GM21576 (cell line): ENCODE results near the gene AKR1C1.
"Not testable (repeated sequence)": the region's sequence is repeated elsewhere in the genome, so short reads cannot be mapped to it uniquely, and the experiment has no call there.

ENCODE experiments used
- ATAC-seq: cut with Tn5 transposase; IDR thresholded peaks from one replicate; pipeline ENCODE4 v1.9.1; 2021; ENCODE audit warnings: mild to moderate bottlenecking, moderate library complexity; ENCODE audit not compliant: unreplicated experiment

The AKR1C1 gene

DNA sequence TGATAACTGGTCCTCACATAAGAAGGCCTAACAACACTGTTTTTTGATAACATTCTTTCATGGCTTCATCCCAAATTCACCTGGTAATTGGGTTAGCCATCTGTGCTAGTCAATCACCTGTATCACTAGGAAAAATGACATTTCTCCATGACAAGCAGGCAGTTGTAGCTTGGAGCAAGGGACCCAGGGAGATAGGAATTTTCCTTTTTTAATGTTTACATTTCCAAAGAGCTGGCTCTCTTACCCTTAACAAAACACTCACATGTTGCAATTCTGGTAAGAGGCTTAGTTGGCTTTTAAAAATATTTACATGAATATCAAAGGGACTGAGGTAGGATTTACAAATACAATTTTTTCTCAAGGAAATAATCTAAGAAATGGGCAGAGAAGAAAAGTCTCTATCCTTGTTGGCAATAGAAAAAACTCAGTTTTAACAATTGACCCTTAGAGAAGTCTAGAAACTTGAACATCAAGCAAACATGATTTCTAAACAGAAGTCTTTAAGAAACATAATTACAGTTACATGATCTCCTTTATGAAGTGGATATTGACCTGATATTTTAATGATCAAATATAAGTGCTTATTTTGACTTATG, 16.1 kb upstream of the AKR1C1 start:
- no peak for ATAC-seq

DNA sequence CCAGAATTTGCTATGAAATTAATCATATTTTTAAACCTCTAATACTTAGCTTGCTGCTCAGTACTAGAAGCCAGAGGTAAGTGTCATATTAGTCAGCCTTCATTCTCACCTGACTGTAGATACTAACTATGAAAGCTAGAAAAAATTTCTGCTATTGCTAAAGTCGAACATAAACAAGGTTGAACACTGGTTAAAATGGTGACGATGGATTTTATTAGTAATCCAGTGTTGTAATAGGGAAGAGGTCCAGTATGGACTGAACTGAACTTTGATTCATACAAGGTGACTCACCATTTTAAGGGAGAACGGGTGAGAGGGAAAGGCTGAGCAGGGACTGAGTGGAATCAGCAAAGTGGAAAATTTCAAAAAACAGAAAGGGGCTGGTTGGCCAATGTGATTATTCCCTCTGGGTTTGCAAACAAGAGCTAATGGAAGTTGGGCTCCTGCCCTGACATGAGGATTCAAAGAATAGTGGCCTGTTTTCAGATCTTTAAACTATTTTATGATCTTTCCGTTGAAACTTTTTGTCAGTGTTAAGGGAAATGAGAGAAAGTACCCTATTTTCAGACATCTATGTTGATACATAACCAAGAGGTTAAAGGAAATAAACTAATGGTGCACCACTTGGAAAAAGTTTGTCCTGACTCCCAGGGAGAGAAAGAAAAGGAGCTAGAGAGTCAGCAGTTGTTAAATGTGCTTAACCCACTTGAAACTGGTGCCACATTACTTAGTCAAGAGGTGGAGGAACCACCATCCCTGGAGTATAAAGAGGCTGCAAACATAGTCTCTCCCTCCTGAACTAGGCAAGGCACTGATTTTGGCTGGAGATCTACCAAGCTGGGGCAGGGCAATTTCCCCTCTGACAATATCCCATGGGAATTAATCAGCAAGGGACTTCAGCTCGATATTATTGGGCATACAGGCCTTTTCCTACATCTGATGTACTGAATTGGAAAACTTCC, 15.3 kb upstream of the AKR1C1 start:
- ATAC-seq = no peak

DNA sequence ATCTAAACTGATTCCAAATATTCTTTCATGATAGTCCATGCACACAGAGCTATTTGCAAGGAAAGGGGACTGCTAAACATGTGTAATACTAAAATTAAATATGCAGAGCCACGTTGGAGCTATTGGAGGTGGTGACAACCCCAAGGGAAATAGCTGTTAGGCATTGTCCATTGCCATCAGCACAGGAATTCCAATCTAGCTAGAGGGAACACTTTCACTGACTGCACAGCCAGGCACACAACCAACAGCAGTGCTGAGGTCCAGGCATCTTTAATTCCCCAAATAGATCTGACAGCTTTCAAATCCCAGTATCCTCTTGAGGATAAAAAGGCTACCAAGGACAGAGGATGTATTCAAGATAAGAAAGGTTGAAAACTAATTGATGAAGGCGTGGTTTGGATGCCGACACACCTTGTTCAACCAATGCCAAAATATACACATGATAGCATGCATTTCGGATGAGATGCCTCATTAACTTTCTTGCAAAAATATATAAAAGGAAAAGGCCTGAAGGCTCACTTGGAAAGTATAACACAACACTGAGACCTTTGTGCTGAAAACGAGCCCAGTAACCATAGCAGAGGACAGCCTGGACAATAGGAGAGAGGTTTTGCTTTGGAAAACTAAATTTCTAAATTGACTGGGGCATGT, 11.6 kb upstream of the AKR1C1 start:
- not testable (repeated sequence) for ATAC-seq

DNA sequence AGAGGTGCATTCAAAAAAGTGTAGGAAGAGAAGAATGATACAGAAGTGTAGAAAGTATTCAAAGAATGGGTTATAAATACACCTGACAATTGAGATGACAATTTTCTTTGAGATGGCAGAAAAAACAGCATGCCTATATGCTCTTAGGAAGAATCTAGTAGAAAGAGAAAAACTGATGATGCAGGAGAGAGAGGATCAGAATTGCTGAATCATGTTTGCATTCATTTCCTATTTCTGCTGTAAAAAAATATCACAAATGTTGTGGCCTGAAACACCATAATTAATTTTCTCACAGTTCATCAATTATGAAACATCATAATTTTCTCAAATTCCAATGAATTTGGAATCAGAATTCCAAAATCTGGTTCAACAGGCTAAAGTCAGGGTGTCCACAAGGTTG, 9.8 kb upstream of the AKR1C1 start:
- no peak for ATAC-seq

DNA sequence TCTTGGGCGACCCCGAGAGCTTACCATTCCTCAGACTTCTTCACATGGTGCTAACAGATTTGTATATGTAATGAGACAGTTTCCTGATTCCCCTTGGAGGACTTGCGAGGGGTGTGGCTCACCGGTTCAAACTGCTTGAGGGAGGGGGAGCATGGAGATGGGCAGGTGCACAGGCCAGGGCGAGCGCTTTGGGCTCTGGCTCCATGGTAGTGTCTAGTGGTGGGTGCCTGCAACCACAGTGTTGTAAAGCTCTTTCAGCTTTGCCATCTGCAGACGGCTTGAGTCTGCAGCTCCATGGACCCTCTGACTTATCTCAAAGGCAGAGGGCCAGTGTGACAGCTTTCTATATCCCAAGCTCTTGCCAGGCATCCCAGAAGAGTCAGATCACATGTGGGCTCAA, 7.1 kb upstream of the AKR1C1 start:
- not testable (repeated sequence) for ATAC-seq

DNA sequence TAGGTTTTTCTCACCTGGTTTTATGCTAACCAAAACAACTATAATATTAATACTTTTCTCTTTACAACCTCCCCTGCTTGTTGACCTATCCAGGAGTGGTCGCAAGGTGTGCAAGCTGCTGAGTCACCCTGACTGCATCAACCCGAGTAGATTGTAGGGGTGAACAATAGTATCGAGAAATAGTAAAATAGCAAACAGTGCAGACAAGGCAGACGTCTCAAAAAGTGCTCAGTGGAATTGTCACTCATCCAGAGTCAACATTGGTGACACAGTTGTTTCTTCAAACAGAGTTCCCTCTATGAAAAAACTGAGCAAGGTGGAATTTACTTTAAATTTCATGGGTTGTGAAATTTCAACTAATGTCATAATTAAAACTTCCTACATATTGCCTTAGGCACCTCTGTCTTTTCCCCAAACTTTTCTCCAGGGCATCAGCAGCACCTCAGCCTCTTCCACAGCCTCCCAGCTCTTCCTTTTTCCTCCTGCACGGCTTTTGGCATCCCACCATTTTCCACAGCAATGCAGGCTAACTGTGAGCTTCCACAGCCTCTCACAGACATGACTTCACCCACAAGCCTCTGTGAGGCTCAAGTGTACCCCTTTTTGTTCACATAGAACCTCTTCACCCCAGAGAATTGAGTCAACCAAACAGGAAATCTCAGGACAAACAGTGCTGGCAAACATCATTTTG, 6.1 kb upstream of the AKR1C1 start:
- ATAC-seq = not testable (repeated sequence)

DNA sequence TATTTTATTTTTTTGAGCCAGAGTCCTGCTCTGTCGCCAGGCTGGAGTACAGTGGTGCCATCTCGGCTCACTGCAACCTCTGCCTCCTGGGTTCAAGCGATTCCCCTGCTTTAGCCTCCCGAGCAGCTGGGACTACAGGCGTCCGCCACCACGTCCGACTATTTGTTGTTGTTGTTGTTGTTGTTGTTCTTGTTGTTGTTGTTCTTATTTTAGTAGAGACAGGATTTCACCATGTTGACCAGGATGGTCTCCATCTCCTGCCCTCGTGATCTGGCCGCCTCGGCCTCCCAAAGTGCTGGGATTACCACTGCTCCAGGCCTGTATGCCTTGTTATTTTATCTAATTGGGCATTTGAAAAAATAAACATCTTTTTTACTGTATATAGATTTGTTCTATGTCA, 1.7 kb upstream of the AKR1C1 start:
- ATAC-seq = not testable (repeated sequence)

DNA sequence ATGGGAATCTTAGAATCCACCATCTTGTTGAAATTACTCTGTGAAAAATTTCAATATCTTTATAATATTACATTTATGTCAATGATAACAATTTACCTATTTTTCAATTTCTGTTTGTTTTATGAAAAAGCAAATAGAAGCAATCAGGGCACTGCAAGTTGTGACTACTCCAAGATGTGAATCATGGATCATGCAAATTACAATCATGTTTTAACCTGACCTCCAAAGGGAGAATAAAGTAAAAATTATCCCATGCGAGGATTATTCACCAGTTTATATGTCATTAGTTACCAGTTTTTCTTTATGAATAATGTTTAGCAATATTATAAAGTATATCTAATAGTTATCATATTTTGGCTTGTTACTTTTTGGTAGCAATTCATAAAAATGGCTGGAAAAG, 907 bp upstream of the AKR1C1 start:
- ATAC-seq = not testable (repeated sequence)

DNA sequence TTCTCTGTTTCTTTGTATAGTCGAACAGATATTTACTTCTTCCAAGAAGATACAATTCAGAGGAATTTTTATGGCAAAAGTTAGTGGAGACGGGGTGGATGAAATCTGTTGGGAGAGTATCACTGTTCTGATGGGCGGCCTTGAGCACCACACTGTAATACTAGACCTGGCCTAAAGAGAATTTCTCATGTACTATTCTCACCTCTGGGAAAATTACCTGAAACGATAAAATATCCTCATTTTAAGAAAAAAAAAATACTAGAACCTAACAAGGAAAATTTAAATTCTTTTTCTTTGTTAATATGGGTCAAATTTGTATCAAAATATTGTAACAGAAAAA, 570 bp downstream of the AKR1C1 start:
- ATAC-seq = not testable (repeated sequence)

DNA sequence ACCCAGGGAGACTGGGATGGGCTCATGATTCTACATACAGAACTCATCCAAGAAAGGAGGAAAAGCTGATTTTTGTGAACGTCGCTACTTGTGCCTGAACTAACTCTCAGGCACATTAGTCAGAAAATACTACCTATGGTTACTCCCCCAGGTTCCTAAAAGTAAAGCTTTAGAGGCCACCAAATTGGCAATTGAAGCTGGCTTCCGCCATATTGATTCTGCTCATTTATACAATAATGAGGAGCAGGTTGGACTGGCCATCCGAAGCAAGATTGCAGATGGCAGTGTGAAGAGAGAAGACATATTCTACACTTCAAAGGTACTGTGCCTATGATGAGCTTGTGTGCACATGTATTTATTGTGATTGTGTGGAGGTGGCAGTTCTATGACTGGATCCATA, 2.5 kb downstream of the AKR1C1 start:
- ATAC-seq = not testable (repeated sequence)

DNA sequence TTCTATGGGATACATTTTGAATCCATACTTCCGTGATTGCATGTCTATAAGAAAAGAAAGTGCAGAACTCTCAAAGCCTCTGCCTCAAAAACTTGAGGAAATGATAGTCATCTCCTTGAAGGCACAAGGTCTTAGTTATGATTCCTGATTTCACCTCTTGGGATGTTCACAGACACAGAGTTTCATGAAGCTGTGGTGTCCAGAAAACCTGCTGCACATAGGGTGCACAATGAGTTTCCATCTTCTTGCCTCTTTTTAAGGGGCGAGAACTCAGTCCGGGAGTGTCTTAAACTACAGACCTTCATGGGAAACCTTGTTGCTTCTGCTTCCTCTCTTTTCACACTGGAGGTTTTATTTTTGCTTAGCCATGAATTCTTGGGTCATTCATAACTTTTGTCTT, 4.0 kb downstream of the AKR1C1 start:
- not testable (repeated sequence) for ATAC-seq

DNA sequence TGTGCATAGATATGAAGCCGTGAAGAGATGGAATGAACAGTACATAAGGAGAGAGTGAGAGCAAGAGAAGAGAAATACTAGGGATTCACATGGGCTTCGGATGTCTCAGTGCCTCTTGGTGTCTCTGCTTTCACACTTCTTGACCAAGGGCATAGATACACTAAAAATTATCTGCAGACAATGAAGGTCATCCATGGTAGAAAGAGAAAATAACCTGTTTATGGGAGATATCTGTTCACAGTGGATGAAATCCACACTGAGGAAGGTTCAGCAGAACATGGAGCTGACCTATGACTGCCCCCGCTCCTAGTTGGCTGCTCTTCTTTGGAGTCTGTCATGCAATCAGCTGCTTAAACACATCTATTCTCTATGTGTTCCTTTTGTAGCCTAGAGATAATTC, 6.1 kb downstream of the AKR1C1 start:
- ATAC-seq = not testable (repeated sequence)

DNA sequence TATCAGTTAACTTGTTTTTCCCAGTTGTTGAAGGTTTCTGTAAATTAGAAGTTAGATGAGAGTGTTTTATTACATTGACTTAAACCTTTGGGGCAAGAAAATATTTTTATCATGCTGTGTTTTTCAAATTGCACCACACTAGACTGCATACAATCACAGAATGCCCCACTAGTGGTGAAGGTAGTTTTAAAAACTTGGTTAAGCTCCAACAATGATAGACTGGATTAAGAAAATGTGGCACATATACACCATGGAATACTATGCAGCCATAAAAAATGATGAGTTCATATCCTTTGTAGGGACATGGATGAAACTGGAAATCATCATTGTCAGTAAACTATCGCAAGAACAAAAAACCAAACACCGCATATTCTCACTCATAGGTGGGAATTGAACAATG, 7.1 kb downstream of the AKR1C1 start:
- not testable (repeated sequence) for ATAC-seq

DNA sequence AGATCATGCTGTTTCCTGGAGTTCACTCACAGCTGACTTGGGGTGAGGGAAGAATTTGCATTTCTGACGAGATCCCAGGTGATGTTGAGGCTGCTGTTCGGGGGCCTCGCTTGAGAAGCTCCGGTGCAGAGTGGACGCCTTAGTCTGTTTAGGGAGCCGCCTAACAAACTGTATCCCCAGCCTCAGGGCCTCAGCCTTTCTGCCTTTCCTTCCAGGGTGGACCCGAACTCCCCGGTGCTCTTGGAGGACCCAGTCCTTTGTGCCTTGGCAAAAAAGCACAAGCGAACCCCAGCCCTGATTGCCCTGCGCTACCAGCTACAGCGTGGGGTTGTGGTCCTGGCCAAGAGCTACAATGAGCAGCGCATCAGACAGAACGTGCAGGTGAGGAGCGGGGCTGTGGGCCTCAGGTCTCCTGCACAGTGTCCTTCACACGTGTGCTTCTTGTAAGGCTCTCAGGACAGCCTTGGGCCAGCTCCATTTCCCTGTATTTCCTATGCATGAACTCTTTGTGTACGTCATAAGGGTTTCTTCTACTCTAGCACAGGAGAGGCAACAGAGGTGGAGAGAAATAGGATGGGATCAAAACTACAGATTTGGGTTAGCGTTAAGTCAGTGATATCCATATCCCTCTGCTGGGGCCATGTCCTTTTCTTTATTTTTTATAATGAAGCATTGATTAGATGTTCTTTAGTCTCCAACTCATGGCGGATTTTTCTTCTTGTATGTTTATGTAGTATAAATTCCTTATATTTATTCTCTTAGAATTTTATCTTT, 9.3 kb downstream of the AKR1C1 start:
- not testable (repeated sequence) for ATAC-seq

DNA sequence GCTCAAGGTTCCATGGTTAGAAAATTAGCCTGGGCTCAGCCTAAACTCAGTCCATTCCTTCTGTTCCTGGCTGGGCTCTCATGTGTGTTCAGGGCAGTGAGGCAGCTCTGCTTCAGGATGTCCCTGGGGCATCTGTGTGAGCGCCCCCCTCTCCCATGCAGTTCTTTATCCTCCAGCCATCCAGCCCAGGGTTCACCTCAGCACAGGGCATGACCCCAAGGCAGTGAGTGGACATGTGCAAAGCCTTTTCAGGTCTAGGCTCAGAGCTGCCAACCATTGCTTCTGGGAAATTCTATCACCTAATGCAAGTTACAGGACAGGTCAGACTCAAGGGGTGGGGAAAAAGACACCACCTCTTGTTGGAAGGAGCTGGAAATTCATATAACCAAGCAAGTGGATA, 10.1 kb downstream of the AKR1C1 start:
- not testable (repeated sequence) for ATAC-seq

DNA sequence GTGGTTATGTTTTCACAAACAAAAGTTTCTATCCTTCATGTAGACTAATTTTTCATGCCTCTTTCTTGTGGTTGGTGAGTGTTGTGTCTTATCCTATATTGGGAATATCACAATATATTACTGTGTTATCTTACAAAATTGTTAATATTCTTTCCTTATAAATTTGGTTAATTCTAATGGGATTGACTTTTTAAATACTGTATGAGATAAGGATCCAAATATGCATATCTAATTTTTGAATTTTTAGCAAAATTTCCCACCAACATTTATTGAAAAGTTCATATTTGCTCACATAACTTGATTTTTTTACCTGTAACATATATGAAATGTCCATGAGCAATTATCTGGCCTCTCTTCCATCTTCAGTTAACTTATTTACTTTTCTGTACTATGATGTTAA, 11.2 kb downstream of the AKR1C1 start:
- ATAC-seq = not testable (repeated sequence)

DNA sequence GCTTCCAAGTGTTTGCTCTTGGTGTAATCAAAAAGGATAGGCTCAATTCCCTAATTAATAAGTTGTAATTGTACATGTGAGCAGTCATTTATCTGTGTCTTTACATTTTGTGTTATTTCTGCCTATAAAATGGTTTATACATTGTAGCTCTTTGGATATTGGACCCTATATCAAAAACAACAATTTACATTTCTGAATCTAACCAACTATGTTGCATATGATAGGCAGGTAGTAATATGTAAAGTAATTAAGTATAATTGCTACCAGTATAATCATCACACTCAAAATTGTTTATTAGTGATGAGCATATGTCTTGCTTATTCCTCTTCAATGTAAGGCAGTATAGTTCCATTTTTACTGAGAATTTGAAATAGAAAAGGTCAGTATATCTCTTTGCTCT, 13.8 kb downstream of the AKR1C1 start:
- no peak for ATAC-seq

DNA sequence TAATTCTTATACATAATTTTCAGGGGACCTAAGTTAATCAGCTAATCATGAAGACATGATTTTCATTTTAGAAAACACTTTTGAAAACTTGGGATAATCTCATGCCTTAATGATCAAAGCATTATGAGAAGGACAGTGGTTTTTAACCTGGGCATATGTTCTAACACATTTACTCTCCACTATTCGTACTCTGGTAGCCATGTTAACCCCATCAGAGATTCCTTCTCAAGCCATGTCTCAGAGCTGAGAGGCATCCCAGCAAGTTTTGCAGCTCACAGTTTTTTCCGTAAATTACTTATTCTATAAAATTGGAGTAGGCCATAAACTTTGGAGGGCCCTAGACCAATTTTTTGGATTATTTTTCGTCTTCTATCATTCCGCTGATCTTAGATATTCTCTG, 15.7 kb downstream of the AKR1C1 start:
- ATAC-seq = no peak

DNA sequence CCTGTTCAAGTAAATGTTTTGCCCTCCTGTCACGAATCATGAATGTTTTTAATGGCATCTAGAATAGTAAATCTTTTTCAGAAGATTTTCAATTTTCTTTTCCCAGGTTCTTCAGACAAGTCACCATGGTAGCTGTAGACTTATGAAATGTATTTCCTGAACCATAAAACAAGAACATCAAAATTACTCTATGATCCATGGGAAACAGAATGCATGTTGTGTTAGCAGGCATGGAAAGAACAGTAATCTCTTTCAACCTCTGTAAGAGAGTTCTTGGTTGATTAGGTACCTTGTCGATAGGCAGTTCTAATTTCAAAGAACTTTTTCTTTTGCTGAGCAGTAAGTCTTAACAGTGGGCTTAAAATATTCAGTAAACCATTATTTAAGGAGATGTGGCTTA, 17.6 kb downstream of the AKR1C1 start:
- no peak for ATAC-seq

DNA sequence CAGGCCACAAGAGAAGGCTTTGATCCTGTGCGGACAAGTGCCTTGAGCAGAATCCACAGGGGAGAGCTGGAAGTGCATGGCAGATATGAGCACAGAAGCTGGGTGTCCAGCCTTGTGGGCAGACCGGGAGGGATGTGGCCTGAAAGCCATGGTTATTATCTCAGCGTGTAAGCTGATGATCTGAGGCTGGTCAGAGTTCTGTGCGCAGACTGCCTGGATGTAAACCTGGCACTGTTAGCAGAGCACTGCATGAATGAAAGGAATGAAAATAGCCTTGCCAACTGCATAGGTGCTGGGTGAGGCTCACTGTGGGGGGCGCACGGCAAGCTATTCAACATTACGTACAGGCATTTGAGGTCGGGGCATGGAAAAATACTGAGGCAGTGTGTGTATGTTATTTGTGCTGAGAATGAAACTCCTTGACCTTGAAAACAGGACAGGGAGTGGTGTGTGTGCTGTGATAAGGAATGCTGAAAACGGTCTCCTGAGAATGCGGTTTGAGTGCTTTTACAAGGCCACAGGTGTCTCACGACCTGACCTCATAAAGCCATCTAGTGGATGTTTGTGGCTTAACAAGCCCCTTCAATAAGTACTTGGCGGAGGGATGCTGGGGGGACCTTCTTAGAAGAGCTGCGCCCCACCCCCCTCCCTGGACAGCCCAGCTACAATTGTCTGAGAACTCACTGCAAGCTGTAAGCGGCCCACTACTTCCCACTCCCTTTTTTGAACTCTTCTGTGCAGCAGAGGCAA, 18.7 kb downstream of the AKR1C1 start:
- ATAC-seq = no peak
